DMS79 treated with DMSO at 0.1 percent for 48 hours (cell line): ENCODE data around the gene REP15.
A peak's percentile ranks its signal among the peaks of the same experiment; 100 is the strongest.
"Not testable (repeated sequence)": the region's sequence is repeated elsewhere in the genome, so short reads cannot be mapped to it uniquely, and the experiment has no call there.

Experiments used
- DNase-seq: peaks from one replicate; lab custom pipeline; 2025; lab: John Stamatoyannopoulos, UW

The REP15 gene

GRCh38 chr12:27696293-27696652 is at the start of gene REP15:
TSS of gene REP15 (plus strand) at chr12:27696447. CDS start at chr12:27696563, 116 bp downstream.
- no peak for DNase-seq

- no peak for DNase-seq
These were observed 46.2 kb upstream of the REP15 start for GRCh38 chr12:27650011-27650410.

GRCh38 chr12:27651201-27651600 is 45.0 kb upstream of the REP15 start:
- DNase-seq, result no peak

- DNase-seq, result peak; percentile 64
These were observed 44.0 kb upstream of the REP15 start for GRCh38 chr12:27652174-27652763.

- DNase-seq, result no peak
These were observed 42.6 kb upstream of the REP15 start for GRCh38 chr12:27653661-27654060.

- DNase-seq, result not testable (repeated sequence)
These were observed 40.8 kb upstream of the REP15 start for GRCh38 chr12:27655476-27655875.

- DNase-seq, result no peak
These were observed 39.0 kb upstream of the REP15 start for GRCh38 chr12:27657296-27657695.

GRCh38 chr12:27665704-27666103 is 30.5 kb upstream of the REP15 start:
- DNase-seq, result no peak

- no peak for DNase-seq
These were observed 29.7 kb upstream of the REP15 start for GRCh38 chr12:27666510-27666909.

- DNase-seq, result no peak
These were observed 28.7 kb upstream of the REP15 start for GRCh38 chr12:27667540-27667939.

GRCh38 chr12:27672051-27672450 is 24.2 kb upstream of the REP15 start:
- no peak for DNase-seq

- no peak for DNase-seq
These were observed 23.6 kb upstream of the REP15 start for GRCh38 chr12:27672643-27673042.

- no peak for DNase-seq
These were observed 23.0 kb upstream of the REP15 start for GRCh38 chr12:27673101-27673718.

GRCh38 chr12:27674989-27675388 is 21.3 kb upstream of the REP15 start:
- no peak for DNase-seq

GRCh38 chr12:27680619-27681018 is 15.6 kb upstream of the REP15 start:
- no peak for DNase-seq

- DNase-seq, result no peak
These were observed 13.7 kb upstream of the REP15 start for GRCh38 chr12:27682534-27682933.

GRCh38 chr12:27685274-27685673 is 11.0 kb upstream of the REP15 start:
- DNase-seq, result no peak

- no peak for DNase-seq
These were observed 10.1 kb upstream of the REP15 start for GRCh38 chr12:27686147-27686546.

GRCh38 chr12:27688671-27689070 is 7.6 kb upstream of the REP15 start:
- DNase-seq, result no peak

- DNase-seq, result no peak
These were observed 6.6 kb upstream of the REP15 start for GRCh38 chr12:27689558-27690180.

GRCh38 chr12:27693403-27693802 is 2.8 kb upstream of the REP15 start:
- no peak for DNase-seq

- no peak for DNase-seq
These were observed 523 bp upstream of the REP15 start for GRCh38 chr12:27695556-27696292.
